Hepatocyte (in vitro differentiated cells): ENCODE results near the gene RUFY4.

Experiments
- CTCF ChIP-seq: fragments of 200-600 bp; sonication (generic); IDR thresholded peaks from 2 replicates; pipeline ENCODE4 v1.5.1; 2016; ENCODE audit warnings: antibody characterized with exemption, mild to moderate bottlenecking; ENCODE audit not compliant: poor library complexity
- EZH2phosphoT487 ChIP-seq: fragments of 200-600 bp; sonication (generic); IDR thresholded peaks from one replicate; pipeline ENCODE4 v1.6.1; 2018; ENCODE audit warnings: antibody characterized with exemption, mild to moderate bottlenecking, low read depth, moderate library complexity; ENCODE audit not compliant: unreplicated experiment, severe bottlenecking

DNA sequence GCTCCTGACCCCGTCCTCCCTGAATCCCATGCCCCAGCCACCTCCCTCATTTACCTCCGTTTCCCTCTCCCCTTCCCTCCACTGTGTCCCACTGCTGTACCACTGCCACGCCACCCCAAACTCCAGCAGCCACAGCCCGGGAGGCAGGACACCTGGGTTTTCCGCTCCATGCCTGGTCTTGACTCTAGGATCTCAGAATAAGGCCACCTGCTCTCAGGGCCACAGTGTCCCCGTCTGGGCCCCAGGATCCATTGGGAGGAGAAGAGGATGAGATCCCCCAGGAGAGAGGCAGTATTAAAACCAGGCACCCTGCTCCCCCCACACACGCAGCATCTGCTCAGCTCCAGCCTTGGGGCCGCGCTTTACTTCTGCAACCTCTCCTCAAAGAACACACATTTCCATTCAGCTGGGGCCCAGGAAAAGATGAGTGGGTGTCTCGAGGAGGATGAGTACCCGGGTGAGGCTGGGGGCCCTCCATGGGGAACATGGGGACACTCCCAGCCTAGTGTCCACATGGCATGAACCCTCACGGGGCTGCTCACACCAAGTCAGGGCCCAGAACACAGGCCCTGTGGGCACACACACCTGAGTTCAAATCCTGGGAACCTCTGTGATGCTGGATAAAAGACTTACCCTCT, 33.5 kb upstream of the RUFY4 start:
- no peak for TF ChIP-seq CTCF
- TF ChIP-seq EZH2phosphoT487, result no peak
